KMS-11 (cell line): ENCODE results near the gene ESPL1.

ENCODE experiments used
- H2AFZ ChIP-seq: fragments of 200-600 bp; sonication (generic); 2 replicates; pipeline ENCODE4 v1.6.1; 2016; ENCODE audit warnings: antibody characterized with exemption, mixed run types, low read depth
- H3K27ac ChIP-seq: fragments of 200-600 bp; sonication (generic); 2 replicates; pipeline ENCODE4 v1.6.1; 2016; ENCODE audit warnings: mild to moderate bottlenecking, mixed run types
- H3K27me3 ChIP-seq: fragments of 200-600 bp; sonication (generic); 2 replicates; pipeline ENCODE4 v1.6.1; 2017; ENCODE audit warnings: mild to moderate bottlenecking, low read depth, mixed run types, moderate library complexity; ENCODE audit not compliant: insufficient read depth
- H3K36me3 ChIP-seq: fragments of 200-600 bp; sonication (generic); 2 replicates; pipeline ENCODE4 v1.6.1; 2017; ENCODE audit warnings: mild to moderate bottlenecking, mixed run types; ENCODE audit not compliant: insufficient read depth
- H3K4me1 ChIP-seq: fragments of 200-600 bp; sonication (generic); 2 replicates; pipeline ENCODE4 v1.6.1; 2016; ENCODE audit warnings: mild to moderate bottlenecking, low read depth, mixed run types; ENCODE audit not compliant: poor library complexity, severe bottlenecking
- H3K4me2 ChIP-seq: fragments of 200-600 bp; sonication (generic); 2 replicates; pipeline ENCODE4 v1.7.0; 2016; ENCODE audit warnings: mild to moderate bottlenecking, mixed run types
- H3K4me3 ChIP-seq: fragments of 200-600 bp; sonication (generic); IDR thresholded peaks from 2 replicates; pipeline ENCODE4 v1.6.1; 2017; ENCODE audit warnings: low read depth, low read length, mixed read lengths; ENCODE audit not compliant: insufficient read depth
- H3K79me2 ChIP-seq: fragments of 200-600 bp; sonication (generic); 2 replicates; pipeline ENCODE4 v1.6.1; 2016; ENCODE audit warnings: low read depth, mixed run types; ENCODE audit not compliant: insufficient read depth
- H3K9ac ChIP-seq: fragments of 200-600 bp; sonication (generic); 2 replicates; pipeline ENCODE4 v1.6.1; 2016; ENCODE audit warnings: mild to moderate bottlenecking, mixed run types
- H4K20me1 ChIP-seq: fragments of 200-600 bp; sonication (generic); 2 replicates; pipeline ENCODE4 v1.6.1; 2016; ENCODE audit warnings: mild to moderate bottlenecking, mixed run types; ENCODE audit not compliant: insufficient read depth
- CTCF ChIP-seq: fragments of 200-600 bp; sonication (generic); conservative IDR thresholded peaks from 2 replicates; pipeline ENCODE4 v1.6.1; 2017; ENCODE audit warnings: low read depth, mild to moderate bottlenecking, antibody characterized with exemption, low read length, moderate library complexity, mixed read lengths

ESPL1 gene

GRCh38 chr12:53265783-53266182, 2.3 kb upstream of the ESPL1 start:
- no peak for TF ChIP-seq CTCF
- H3K4me2 ChIP-seq = no peak overlapping the region
- no peaks in the 10 kb centered on the region; the same call in 1 of the 2 replicates for H3K36me3 ChIP-seq
- no peak overlapping the region for H3K27ac ChIP-seq
- no peaks in the 10 kb centered on the region for H4K20me1 ChIP-seq
- H3K4me3 ChIP-seq = no peak overlapping the region
- peaks cover 23% of the 10 kb centered on the region for H3K79me2 ChIP-seq
- H3K27me3 ChIP-seq = no peaks in the 10 kb centered on the region
- H2AFZ ChIP-seq = no peak overlapping the region
- H3K9ac ChIP-seq = no peak overlapping the region
- peaks cover 29% of the 10 kb centered on the region for H3K4me1 ChIP-seq

GRCh38 chr12:53267306-53267998, 647 bp upstream of the ESPL1 start:
- Histone ChIP-seq H4K20me1 (no peaks in the 10 kb centered on the region), H3K4me2 (peak overlapping the region; percentile 94), H2AFZ (peak overlapping the region; percentile 81), H3K9ac (peak overlapping the region; percentile 66; the same call in 1 of the 2 replicates), H3K27ac (peak overlapping the region; percentile 31), H3K27me3 (no peaks in the 10 kb centered on the region), H3K4me3 (peak overlapping the region; percentile 71), H3K36me3 (no peaks in the 10 kb centered on the region; the same call in 1 of the 2 replicates), H3K79me2 (peaks cover 23% of the 10 kb centered on the region), H3K4me1 (peaks cover 30% of the 10 kb centered on the region)
- no peak for TF ChIP-seq CTCF

- TF ChIP-seq CTCF = no peak
- peak overlapping the region; percentile 94 for H3K4me2 ChIP-seq
- no peaks in the 10 kb centered on the region for H4K20me1 ChIP-seq
- peaks cover 23% of the 10 kb centered on the region for H3K79me2 ChIP-seq
- peak overlapping the region; percentile 31 for H3K27ac ChIP-seq
- H3K9ac ChIP-seq = peak overlapping the region; percentile 66
- peak overlapping the region; percentile 71 for H3K4me3 ChIP-seq
- H3K4me1 ChIP-seq = peaks cover 30% of the 10 kb centered on the region
- H2AFZ ChIP-seq = peak overlapping the region; percentile 81
- H3K27me3 ChIP-seq = no peaks in the 10 kb centered on the region
- H3K36me3 ChIP-seq = no peaks in the 10 kb centered on the region; the same call in 1 of the 2 replicates
These were observed 797 bp downstream of the ESPL1 start for GRCh38 chr12:53268630-53269562.

GRCh38 chr12:53274445-53274844, 6.3 kb downstream of the ESPL1 start:
- Histone ChIP-seq H2AFZ (no peak overlapping the region), H4K20me1 (no peaks in the 10 kb centered on the region), H3K36me3 (no peaks in the 10 kb centered on the region; the same call in 1 of the 2 replicates), H3K27me3 (no peaks in the 10 kb centered on the region), H3K4me2 (no peak overlapping the region), H3K79me2 (peaks cover 13% of the 10 kb centered on the region), H3K9ac (no peak overlapping the region), H3K27ac (no peak overlapping the region), H3K4me1 (peaks cover 14% of the 10 kb centered on the region), H3K4me3 (no peak overlapping the region)
- no peak for TF ChIP-seq CTCF
